GM23338 (cell line): ENCODE measurements around the gene P2RY12. TPM values are rescaled to one million over a fixed set of nuclear protein-coding genes. Genes with fewer than 3 reads are reported as not detected.

Experiments
- ATAC-seq: fragments of 200-7000 bp; cut with Tn5 transposase; 3 replicates; pipeline ENCODE4 v1.9.1; 2020
- DNase-seq: peaks from one replicate; pipeline ENCODE4 v3.0.0-alpha.2; 2015; ENCODE audit warnings: low spot score
- H2AFZ ChIP-seq: fragments of 200-600 bp; sonication (generic); 2 replicates; pipeline ENCODE4 v1.8.0; 2016; ENCODE audit warnings: antibody characterized with exemption, mild to moderate bottlenecking, moderate library complexity
- H3F3A ChIP-seq: fragments of 200-600 bp; sonication (generic); replicated peaks from 2 replicates; pipeline ENCODE4 v1.8.0; 2017; ENCODE audit warnings: antibody characterized with exemption, mixed run types, low read depth
- H3K27ac ChIP-seq: fragments of 200-600 bp; sonication (generic); 2 replicates; pipeline ENCODE4 v1.6.1; 2016; ENCODE audit warnings: low read depth
- H3K27me3 ChIP-seq: fragments of 200-600 bp; sonication (generic); 2 replicates; pipeline ENCODE4 v1.8.0; 2016; ENCODE audit warnings: mild to moderate bottlenecking, mixed run types, moderate library complexity; ENCODE audit not compliant: insufficient read depth
- H3K36me3 ChIP-seq: fragments of 200-600 bp; sonication (generic); 2 replicates; pipeline ENCODE4 v1.8.0; 2016; ENCODE audit warnings: mild to moderate bottlenecking; ENCODE audit not compliant: insufficient read depth
- H3K4me1 ChIP-seq: fragments of 200-600 bp; sonication (generic); 2 replicates; pipeline ENCODE4 v1.8.0; 2016; ENCODE audit warnings: mild to moderate bottlenecking, moderate library complexity; ENCODE audit not compliant: insufficient read depth
- H3K4me2 ChIP-seq: fragments of 200-600 bp; sonication (generic); 2 replicates; pipeline ENCODE4 v1.7.1; 2017; ENCODE audit warnings: mixed run types
- H3K4me3 ChIP-seq: fragments of 200-600 bp; sonication (generic); 2 replicates; pipeline ENCODE4 v1.6.1; 2016; ENCODE audit warnings: mixed run types
- H3K79me2 ChIP-seq: fragments of 200-600 bp; sonication (generic); replicated peaks from 2 replicates; pipeline ENCODE4 v1.8.0; 2017; ENCODE audit warnings: mild to moderate bottlenecking; ENCODE audit not compliant: insufficient read depth
- H3K9me2 ChIP-seq: fragments of 200-600 bp; sonication (generic); 2 replicates; pipeline ENCODE4 v1.8.0; 2017; ENCODE audit not compliant: insufficient read depth
- H4K20me1 ChIP-seq: fragments of 200-600 bp; sonication (generic); replicated peaks from 2 replicates; pipeline ENCODE4 v1.8.0; 2017; ENCODE audit warnings: mild to moderate bottlenecking; ENCODE audit not compliant: insufficient read depth
- H3K27ac Mint-ChIP-seq: 2 replicates; pipeline ENCODE4 v1.8.0; 2020; ENCODE audit warnings: inconsistent platforms, mild to moderate bottlenecking, moderate library complexity, mixed read lengths
- H3K27me3 Mint-ChIP-seq: 3 replicates; pipeline ENCODE4 v1.8.0; 2022; ENCODE audit warnings: low read depth, mild to moderate bottlenecking, moderate library complexity, mixed read lengths, inconsistent platforms; ENCODE audit not compliant: insufficient read depth, poor library complexity
- H3K36me3 Mint-ChIP-seq: 3 replicates; pipeline ENCODE4 v1.8.0; 2021; ENCODE audit warnings: low read depth, mild to moderate bottlenecking, inconsistent platforms, moderate library complexity, mixed read lengths
- H3K4me1 Mint-ChIP-seq: 3 replicates; pipeline ENCODE4 v1.8.0; 2020; ENCODE audit warnings: mild to moderate bottlenecking, inconsistent platforms, mixed read lengths
- H3K4me3 Mint-ChIP-seq: 3 replicates; pipeline ENCODE4 v1.8.0; 2021; ENCODE audit warnings: moderate library complexity, mild to moderate bottlenecking, inconsistent platforms, mixed read lengths
- H3K9me3 Mint-ChIP-seq: 3 replicates; pipeline ENCODE4 v1.8.0; 2020; ENCODE audit warnings: moderate library complexity, mild to moderate bottlenecking, inconsistent platforms, mixed read lengths
- CREB1 ChIP-seq: fragments of 250-450 bp; sonication (Bioruptor Pico); IDR thresholded peaks from 2 replicates; pipeline ENCODE4 v1.5.0; 2020; ENCODE audit warnings: low read depth, mild to moderate bottlenecking, moderate library complexity
- EZH2 ChIP-seq: fragments of 200-600 bp; sonication (generic); IDR thresholded peaks from one replicate; pipeline ENCODE4 v1.8.0; 2017; ENCODE audit warnings: antibody characterized with exemption, mild to moderate bottlenecking, low read depth; ENCODE audit not compliant: unreplicated experiment
- EZH2phosphoT487 ChIP-seq: fragments of 200-600 bp; sonication (generic); IDR thresholded peaks from one replicate; pipeline ENCODE4 v1.8.1; 2018; ENCODE audit warnings: antibody characterized with exemption; ENCODE audit not compliant: unreplicated experiment
- JUNB ChIP-seq: IDR thresholded peaks from one replicate; pipeline ENCODE4 v1.6.1; 2016; ENCODE audit warnings: antibody characterized with exemption; ENCODE audit not compliant: unreplicated experiment
- NANOG ChIP-seq: IDR thresholded peaks from 2 replicates; pipeline ENCODE4 v1.6.1; 2016; ENCODE audit warnings: antibody characterized with exemption, borderline replicate concordance
- STAT1 ChIP-seq: IDR thresholded peaks from one replicate; pipeline ENCODE4 v1.6.1; 2016; ENCODE audit warnings: antibody characterized with exemption; ENCODE audit not compliant: unreplicated experiment
- ZNF114 ChIP-seq: fragments of 250-450 bp; sonication (Bioruptor Pico); IDR thresholded peaks from 2 replicates; pipeline ENCODE4 v1.5.0; 2020; ENCODE audit warnings: mild to moderate bottlenecking, moderate library complexity
- ZNF331 ChIP-seq: fragments of 250-450 bp; sonication (Bioruptor Pico); IDR thresholded peaks from 2 replicates; pipeline ENCODE4 v1.5.0; 2020; ENCODE audit warnings: low read depth, mild to moderate bottlenecking, moderate library complexity
- polyA plus RNA-seq: library from polyadenylated mRNA; unstranded; fragments of >200 nt; fragmentation: Nextera tagmentation; extraction: Ambion mirVana; gene quantifications from 2 replicates; pipeline ENCODE4 v1.2.1, GENCODE V29; 2016
- total RNA-seq: library from RNA; depleted of rRNA; stranded (reverse); fragments of >200 nt; shearing (Covaris generic); gene quantifications from 2 replicates; pipeline ENCODE4 v1.2.3, GENCODE V29; 2014
- TF ChIP-seq, protein P1 (sequence below): IDR thresholded peaks from 2 replicates; pipeline ENCODE4 v1.6.1; 2016; ENCODE audit warnings: antibody characterized with exemption
- TF ChIP-seq, protein P2 (sequence below): fragments of 250-450 bp; sonication (Bioruptor Pico); IDR thresholded peaks from 2 replicates; pipeline ENCODE4 v1.5.0; 2020; ENCODE audit warnings: mild to moderate bottlenecking, moderate library complexity

The P2RY12 gene
- total and polyA plus RNA-seq, 2 experiments from 2014 or later, result 1.1 TPM; not detected in 1

DNA sequence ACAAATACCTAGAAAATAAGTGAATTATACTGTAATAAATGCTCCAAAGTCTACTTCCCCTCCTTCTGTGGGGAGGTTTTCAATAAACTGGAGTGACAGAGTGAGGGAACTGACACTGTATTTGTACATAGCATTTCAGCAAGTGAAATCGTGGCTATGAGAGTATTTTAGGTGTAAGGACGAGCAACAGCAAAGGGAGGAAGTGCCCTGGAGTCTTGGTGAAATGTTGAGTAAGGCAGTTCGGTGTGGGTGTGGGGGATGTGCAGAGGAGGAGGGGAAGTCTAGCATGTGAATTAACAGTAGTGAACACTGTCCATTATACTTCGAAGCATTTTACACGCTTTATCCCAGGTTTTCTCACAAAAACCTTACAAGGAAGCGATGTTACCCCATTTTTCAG is 37.1 kb downstream of the P2RY12 start:
- Mint-ChIP-seq H3K36me3 (no peaks in the 10 kb centered on the region), H3K9me3 (no peaks in the 10 kb centered on the region), H3K27me3 (peaks cover 4% of the 10 kb centered on the region), H3K4me1 (peaks cover 51% of the 10 kb centered on the region), H3K4me3 (no peak overlapping the region), H3K27ac (peak overlapping the region; percentile 38; the same call in 1 of the 2 replicates)
- H4K20me1 ChIP-seq, result no peaks in the 10 kb centered on the region
- H2AFZ ChIP-seq, result no peak overlapping the region
- no peak overlapping the region for H3K4me2 ChIP-seq
- H3K9me2 ChIP-seq, result no peaks in the 10 kb centered on the region
- no peak overlapping the region for H3K27ac ChIP-seq
- TF ChIP-seq STAT1, result no peak
- TF ChIP-seq, protein P1, sequence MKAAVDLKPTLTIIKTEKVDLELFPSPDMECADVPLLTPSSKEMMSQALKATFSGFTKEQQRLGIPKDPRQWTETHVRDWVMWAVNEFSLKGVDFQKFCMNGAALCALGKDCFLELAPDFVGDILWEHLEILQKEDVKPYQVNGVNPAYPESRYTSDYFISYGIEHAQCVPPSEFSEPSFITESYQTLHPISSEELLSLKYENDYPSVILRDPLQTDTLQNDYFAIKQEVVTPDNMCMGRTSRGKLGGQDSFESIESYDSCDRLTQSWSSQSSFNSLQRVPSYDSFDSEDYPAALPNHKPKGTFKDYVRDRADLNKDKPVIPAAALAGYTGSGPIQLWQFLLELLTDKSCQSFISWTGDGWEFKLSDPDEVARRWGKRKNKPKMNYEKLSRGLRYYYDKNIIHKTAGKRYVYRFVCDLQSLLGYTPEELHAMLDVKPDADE, result no peak
- H3F3A ChIP-seq, result no peaks in the 10 kb centered on the region
- no peaks in the 10 kb centered on the region for H3K36me3 ChIP-seq
- no peaks in the 10 kb centered on the region for H3K79me2 ChIP-seq
- peaks cover 38% of the 10 kb centered on the region for H3K4me1 ChIP-seq
- H3K4me3 ChIP-seq, result no peak overlapping the region
- DNase-seq, result peak; percentile 13
- no peaks in the 10 kb centered on the region for H3K27me3 ChIP-seq
- peak; percentile 40; the same call in 2 of the 3 replicates for ATAC-seq

DNA sequence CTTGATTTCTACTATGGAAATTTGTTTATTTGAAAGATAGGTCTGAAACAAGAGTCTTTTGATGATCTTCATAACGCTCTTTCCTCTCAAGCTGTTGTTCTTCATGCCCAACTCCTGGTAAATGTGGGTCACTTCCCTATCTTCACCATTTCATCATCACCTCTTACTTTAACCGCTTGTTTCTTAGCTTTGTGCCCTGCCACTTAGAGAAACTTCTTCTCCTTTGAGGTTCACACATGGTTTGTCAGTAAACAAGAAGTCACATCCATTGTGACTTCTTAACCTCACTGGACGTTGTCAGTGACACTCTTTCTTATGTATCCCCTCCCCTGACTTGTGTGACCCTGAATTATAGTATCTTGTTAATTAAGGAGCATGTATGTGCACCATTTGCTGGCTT is 38.3 kb downstream of the P2RY12 start:
- Histone ChIP-seq H2AFZ (no peak overlapping the region), H3K9me2 (no peaks in the 10 kb centered on the region), H3K4me3 (no peak overlapping the region), H3K27ac (no peak overlapping the region), H3F3A (no peaks in the 10 kb centered on the region), H3K4me1 (peaks cover 38% of the 10 kb centered on the region), H4K20me1 (no peaks in the 10 kb centered on the region), H3K4me2 (no peak overlapping the region), H3K79me2 (no peaks in the 10 kb centered on the region), H3K27me3 (no peaks in the 10 kb centered on the region), H3K36me3 (no peaks in the 10 kb centered on the region)
- Mint-ChIP-seq H3K4me1 (peaks cover 49% of the 10 kb centered on the region), H3K9me3 (no peaks in the 10 kb centered on the region), H3K36me3 (no peaks in the 10 kb centered on the region), H3K27me3 (peaks cover 4% of the 10 kb centered on the region), H3K4me3 (no peak overlapping the region), H3K27ac (no peak overlapping the region)
- no peak for ATAC-seq
- no peak for DNase-seq
- TF ChIP-seq ZNF331 (CRISPR knock-in tag), result no peak
- TF ChIP-seq, protein P2, sequence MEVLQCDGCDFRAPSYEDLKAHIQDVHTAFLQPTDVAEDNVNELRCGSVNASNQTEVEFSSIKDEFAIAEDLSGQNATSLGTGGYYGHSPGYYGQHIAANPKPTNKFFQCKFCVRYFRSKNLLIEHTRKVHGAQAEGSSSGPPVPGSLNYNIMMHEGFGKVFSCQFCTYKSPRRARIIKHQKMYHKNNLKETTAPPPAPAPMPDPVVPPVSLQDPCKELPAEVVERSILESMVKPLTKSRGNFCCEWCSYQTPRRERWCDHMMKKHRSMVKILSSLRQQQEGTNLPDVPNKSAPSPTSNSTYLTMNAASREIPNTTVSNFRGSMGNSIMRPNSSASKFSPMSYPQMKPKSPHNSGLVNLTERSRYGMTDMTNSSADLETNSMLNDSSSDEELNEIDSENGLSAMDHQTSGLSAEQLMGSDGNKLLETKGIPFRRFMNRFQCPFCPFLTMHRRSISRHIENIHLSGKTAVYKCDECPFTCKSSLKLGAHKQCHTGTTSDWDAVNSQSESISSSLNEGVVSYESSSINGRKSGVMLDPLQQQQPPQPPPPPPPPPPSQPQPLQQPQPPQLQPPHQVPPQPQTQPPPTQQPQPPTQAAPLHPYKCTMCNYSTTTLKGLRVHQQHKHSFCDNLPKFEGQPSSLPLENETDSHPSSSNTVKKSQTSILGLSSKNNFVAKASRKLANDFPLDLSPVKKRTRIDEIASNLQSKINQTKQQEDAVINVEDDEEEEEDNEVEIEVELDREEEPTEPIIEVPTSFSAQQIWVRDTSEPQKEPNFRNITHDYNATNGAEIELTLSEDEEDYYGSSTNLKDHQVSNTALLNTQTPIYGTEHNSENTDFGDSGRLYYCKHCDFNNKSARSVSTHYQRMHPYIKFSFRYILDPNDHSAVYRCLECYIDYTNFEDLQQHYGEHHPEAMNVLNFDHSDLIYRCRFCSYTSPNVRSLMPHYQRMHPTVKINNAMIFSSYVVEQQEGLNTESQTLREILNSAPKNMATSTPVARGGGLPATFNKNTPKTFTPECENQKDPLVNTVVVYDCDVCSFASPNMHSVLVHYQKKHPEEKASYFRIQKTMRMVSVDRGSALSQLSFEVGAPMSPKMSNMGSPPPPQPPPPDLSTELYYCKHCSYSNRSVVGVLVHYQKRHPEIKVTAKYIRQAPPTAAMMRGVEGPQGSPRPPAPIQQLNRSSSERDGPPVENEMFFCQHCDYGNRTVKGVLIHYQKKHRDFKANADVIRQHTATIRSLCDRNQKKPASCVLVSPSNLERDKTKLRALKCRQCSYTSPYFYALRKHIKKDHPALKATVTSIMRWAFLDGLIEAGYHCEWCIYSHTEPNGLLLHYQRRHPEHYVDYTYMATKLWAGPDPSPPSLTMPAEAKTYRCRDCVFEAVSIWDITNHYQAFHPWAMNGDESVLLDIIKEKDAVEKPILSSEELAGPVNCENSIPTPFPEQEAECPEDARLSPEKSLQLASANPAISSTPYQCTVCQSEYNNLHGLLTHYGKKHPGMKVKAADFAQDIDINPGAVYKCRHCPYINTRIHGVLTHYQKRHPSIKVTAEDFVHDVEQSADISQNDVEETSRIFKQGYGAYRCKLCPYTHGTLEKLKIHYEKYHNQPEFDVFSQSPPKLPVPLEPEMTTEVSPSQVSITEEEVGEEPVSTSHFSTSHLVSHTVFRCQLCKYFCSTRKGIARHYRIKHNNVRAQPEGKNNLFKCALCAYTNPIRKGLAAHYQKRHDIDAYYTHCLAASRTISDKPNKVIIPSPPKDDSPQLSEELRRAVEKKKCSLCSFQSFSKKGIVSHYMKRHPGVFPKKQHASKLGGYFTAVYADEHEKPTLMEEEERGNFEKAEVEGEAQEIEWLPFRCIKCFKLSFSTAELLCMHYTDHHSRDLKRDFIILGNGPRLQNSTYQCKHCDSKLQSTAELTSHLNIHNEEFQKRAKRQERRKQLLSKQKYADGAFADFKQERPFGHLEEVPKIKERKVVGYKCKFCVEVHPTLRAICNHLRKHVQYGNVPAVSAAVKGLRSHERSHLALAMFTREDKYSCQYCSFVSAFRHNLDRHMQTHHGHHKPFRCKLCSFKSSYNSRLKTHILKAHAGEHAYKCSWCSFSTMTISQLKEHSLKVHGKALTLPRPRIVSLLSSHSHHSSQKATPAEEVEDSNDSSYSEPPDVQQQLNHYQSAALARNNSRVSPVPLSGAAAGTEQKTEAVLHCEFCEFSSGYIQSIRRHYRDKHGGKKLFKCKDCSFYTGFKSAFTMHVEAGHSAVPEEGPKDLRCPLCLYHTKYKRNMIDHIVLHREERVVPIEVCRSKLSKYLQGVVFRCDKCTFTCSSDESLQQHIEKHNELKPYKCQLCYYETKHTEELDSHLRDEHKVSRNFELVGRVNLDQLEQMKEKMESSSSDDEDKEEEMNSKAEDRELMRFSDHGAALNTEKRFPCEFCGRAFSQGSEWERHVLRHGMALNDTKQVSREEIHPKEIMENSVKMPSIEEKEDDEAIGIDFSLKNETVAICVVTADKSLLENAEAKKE (CRISPR knock-in tag), result no peak
- TF ChIP-seq JUNB, result no peak
- TF ChIP-seq ZNF114 (CRISPR knock-in tag), result no peak
- no peak for TF ChIP-seq STAT1
- TF ChIP-seq NANOG, result no peak
- no peak for TF ChIP-seq EZH2phosphoT487
- TF ChIP-seq CREB1 (CRISPR knock-in tag), result no peak
- TF ChIP-seq, protein P1, result no peak
- no peak for TF ChIP-seq EZH2
